Erythroblast (primary cell): Measurements from ENCODE around the gene LCK.

Experiments used
- GATA1 ChIP-seq: IDR thresholded peaks from 2 replicates; pipeline ENCODE4 v1.6.1; 2011; ENCODE audit warnings: low read depth, mild to moderate bottlenecking, control low read depth, low read length, moderate library complexity
- POLR2A ChIP-seq: IDR thresholded peaks from 2 replicates; pipeline ENCODE4 v1.6.1; 2011; ENCODE audit warnings: mild to moderate bottlenecking, low read length

- TF ChIP-seq POLR2A (no peak), GATA1 (no peak)
These were observed 38.2 kb downstream of the LCK start for GRCh38 chr1:32289256-32289655.
